ENCODE results near the gene MICU2. TPM values are rescaled to one million over a fixed set of nuclear protein-coding genes. Genes with fewer than 3 reads are reported as not detected.

MICU2 gene
- total RNA-seq, 1 donor from 2014 or later: 41.6 TPM

- Mint-ChIP-seq H3K36me3 (peaks cover 12% of the 10 kb centered on the region), H3K9me3 (peaks cover 6% of the 10 kb centered on the region), H3K4me1 (peaks cover 17% of the 10 kb centered on the region), H3K27me3 (ENCODE audit: low read depth) (no peaks in the 10 kb centered on the region), H3K4me3 (peak overlapping the region; percentile 87), H3K27ac (peak overlapping the region; percentile 78)
- TF ChIP-seq CTCF (IDR thresholded peaks at IDR 0.05; ENCODE audit: unreplicated experiment): no peak
- no peak for DNase-seq (ENCODE audit: low spot score in 2 of 2, unreplicated experiment in 2 of 2)
Observed at GRCh38 chr13:21458451-21458812, 145.5 kb downstream of the MICU2 start.

- TF ChIP-seq CTCF (IDR thresholded peaks at IDR 0.05; ENCODE audit: unreplicated experiment): no peak
- Mint-ChIP-seq H3K27me3 (ENCODE audit: low read depth) (no peaks in the 10 kb centered on the region), H3K27ac (no peak overlapping the region), H3K4me1 (peaks cover 17% of the 10 kb centered on the region), H3K9me3 (peaks cover 22% of the 10 kb centered on the region), H3K4me3 (no peak overlapping the region), H3K36me3 (peaks cover 38% of the 10 kb centered on the region)
- no peak for DNase-seq (ENCODE audit: low spot score in 2 of 2, unreplicated experiment in 2 of 2)
Observed at GRCh38 chr13:21453387-21454081, 150.4 kb downstream of the MICU2 start.

- TF ChIP-seq CTCF (IDR thresholded peaks at IDR 0.05; ENCODE audit: unreplicated experiment): no peak
- H3K4me3 Mint-ChIP-seq: no peak overlapping the region
- no peaks in the 10 kb centered on the region for H3K4me1 Mint-ChIP-seq
- peaks cover 30% of the 10 kb centered on the region for H3K9me3 Mint-ChIP-seq
- H3K36me3 Mint-ChIP-seq: peaks cover 47% of the 10 kb centered on the region
- no peak overlapping the region for H3K27ac Mint-ChIP-seq
- no peak for DNase-seq (ENCODE audit: low spot score in 2 of 2, unreplicated experiment in 2 of 2)
- no peaks in the 10 kb centered on the region for H3K27me3 Mint-ChIP-seq (ENCODE audit: low read depth)
Observed at GRCh38 chr13:21450936-21451335, 153.0 kb downstream of the MICU2 start.

- Mint-ChIP-seq H3K4me1 (no peaks in the 10 kb centered on the region), H3K27ac (peak overlapping the region; percentile 83), H3K27me3 (ENCODE audit: low read depth) (no peaks in the 10 kb centered on the region), H3K9me3 (peaks cover 30% of the 10 kb centered on the region), H3K36me3 (peaks cover 44% of the 10 kb centered on the region), H3K4me3 (no peak overlapping the region)
- no peak for TF ChIP-seq CTCF (IDR thresholded peaks at IDR 0.05; ENCODE audit: unreplicated experiment)
- no peak for DNase-seq (ENCODE audit: low spot score in 2 of 2, unreplicated experiment in 2 of 2)
Observed at GRCh38 chr13:21446656-21447055, 157.3 kb downstream of the MICU2 start.

DNA sequence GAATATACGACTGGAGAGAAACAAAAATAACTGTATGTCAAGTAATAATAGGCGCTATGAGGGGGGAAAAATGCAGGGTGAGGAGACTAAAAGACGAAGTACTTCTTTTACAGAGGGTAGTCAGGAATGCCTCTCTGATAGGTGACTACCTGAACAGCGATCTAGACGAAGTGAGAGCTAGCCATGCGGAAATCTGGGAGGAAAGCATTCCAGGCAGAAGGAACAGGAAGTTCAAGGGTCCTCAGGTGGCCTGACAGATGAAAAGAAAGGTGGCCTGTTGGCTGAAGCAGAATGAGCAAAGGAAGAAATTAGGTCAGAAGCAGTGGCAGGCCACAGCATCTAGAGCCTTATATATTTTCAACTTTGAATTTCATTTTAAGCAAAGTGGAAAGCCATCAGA lies 158.2 kb downstream of the MICU2 start:
- Mint-ChIP-seq H3K27ac (no peak overlapping the region), H3K36me3 (peaks cover 46% of the 10 kb centered on the region), H3K9me3 (peaks cover 36% of the 10 kb centered on the region), H3K4me3 (no peak overlapping the region), H3K27me3 (ENCODE audit: low read depth) (no peaks in the 10 kb centered on the region), H3K4me1 (no peaks in the 10 kb centered on the region)
- DNase-seq (ENCODE audit: low spot score in 2 of 2, unreplicated experiment in 2 of 2): no peak
- TF ChIP-seq CTCF (IDR thresholded peaks at IDR 0.05; ENCODE audit: unreplicated experiment): no peak
